ENCODE measurements around the gene TRIM45. TPM values are rescaled to one million over a fixed set of nuclear protein-coding genes. Genes with fewer than 3 reads are reported as not detected.
A peak's percentile ranks its signal among the peaks of the same experiment; 100 is the strongest.

The TRIM45 gene
- total and polyA plus RNA-seq, 2 experiments from 2014 or later = 0.76 to 1.4 TPM

DNA sequence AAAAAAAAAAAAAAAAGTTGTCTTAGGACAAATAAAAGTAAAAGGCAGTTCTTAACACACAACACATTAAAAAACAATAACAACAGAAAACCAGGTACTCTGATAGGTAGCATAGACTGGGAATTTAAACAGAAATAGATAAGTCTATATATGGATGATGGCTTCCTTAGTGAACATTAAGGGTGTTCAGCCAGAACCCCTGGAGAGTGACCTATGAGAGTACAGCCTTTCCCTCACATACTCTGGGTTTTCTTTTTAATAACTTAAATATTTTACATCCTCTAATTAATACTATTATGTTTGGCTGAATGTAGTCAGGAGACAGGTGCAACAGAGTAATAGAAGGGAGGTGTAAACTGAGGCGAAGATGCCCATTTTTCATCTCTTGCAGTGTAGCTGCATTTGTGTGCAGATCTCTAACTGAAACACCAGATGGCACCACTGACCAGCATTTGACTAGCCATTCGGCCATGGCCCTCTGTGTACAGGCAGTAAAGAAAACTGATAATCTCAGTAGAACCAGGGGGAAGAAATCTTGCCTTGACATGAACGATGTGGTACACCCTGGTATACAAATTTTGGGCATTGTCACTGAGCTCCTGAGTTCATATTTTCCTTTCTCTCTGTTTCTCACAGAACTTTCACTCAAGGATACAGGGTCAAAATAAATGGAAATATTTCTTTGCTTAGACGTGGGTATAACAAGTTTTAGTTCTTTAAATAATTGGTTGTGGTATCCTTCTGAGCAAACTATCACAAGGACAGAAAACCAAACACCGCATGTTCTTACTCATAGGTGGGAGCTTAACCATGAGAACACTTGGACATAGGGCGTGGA is 53.8 kb downstream of the TRIM45 start:
- Histone ChIP-seq H3K27me3 (replicated peaks; ENCODE audit: insufficient read depth) (no peaks in the 10 kb centered on the region), H4K20me1 (ENCODE audit: insufficient read depth) (no peaks in the 10 kb centered on the region), H3K4me1 (ENCODE audit: insufficient read depth) (no peaks in the 10 kb centered on the region), H3F3A (ENCODE audit: insufficient read depth) (no peaks in the 10 kb centered on the region), H3K9ac (no peak overlapping the region), H3K9me2 (ENCODE audit: insufficient read depth) (no peaks in the 10 kb centered on the region), H3K79me2 (ENCODE audit: insufficient read depth) (no peaks in the 10 kb centered on the region), H3K27ac (no peak overlapping the region), H3K4me2 (ENCODE audit: unreplicated experiment) (no peak overlapping the region), H2AFZ (no peak overlapping the region), H3K36me3 (ENCODE audit: low read depth) (no peaks in the 10 kb centered on the region), H3K4me3 (no peak overlapping the region), H3K9me3 (ENCODE audit: low read depth) (no peaks in the 10 kb centered on the region)
- WGBS, 2 experiments (ENCODE audit: low coverage in 1 of 2, low lambda C conversion rate in 2 of 2, missing lambda C conversion rate in 2 of 2) = 55 to 56% methylated on average over 6 of the region's 6 CpGs
- no peak for TF ChIP-seq EZH2phosphoT487 (IDR thresholded peaks at IDR 0.05; ENCODE audit: insufficient read depth, low read depth)
- no peak for TF ChIP-seq EZH2 (IDR thresholded peaks at IDR 0.05; ENCODE audit: insufficient read depth, poor library complexity, severe bottlenecking)
- DNase-seq = peak; percentile 80
- in situ Hi-C loops (cut with MboI) = loop anchor here (25.0 kb wide), 1 partner anchor 480 kb away; no protein-coding TSS in a partner anchor

DNA sequence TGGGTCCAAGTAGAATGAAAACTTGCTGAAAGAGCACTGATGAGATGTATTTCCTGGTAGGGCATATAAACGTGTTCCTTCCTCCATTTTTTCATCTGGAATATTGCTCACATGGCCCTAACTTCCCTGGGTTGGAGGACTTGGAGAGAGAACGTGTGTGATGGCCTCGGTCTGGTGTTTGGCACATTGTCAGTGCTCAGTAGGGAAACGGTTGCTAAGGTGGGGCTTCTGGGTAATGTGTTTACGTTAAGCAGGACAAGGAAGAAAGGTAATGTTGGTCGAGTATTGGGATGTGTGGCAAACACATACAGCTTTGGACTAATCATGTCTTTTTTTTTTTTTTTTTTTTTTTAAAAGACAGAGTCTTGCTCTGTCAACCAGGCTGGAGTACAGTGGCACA is 55.2 kb downstream of the TRIM45 start:
- H3K9me2 ChIP-seq (ENCODE audit: insufficient read depth) = no peaks in the 10 kb centered on the region
- no peak overlapping the region for H3K4me3 ChIP-seq
- H4K20me1 ChIP-seq (ENCODE audit: insufficient read depth) = no peaks in the 10 kb centered on the region
- no peaks in the 10 kb centered on the region for H3K36me3 ChIP-seq (ENCODE audit: low read depth)
- H2AFZ ChIP-seq = no peak overlapping the region
- H3K4me2 ChIP-seq (ENCODE audit: unreplicated experiment) = no peak overlapping the region
- no peaks in the 10 kb centered on the region for H3K79me2 ChIP-seq (ENCODE audit: insufficient read depth)
- peaks cover 8% of the 10 kb centered on the region; the same call in 1 of the 2 replicates for H3K4me1 ChIP-seq (ENCODE audit: insufficient read depth)
- in situ Hi-C loops (cut with MboI) = loop anchor here (25.0 kb wide), 1 partner anchor 479 kb away; no protein-coding TSS in a partner anchor
- H3K27me3 ChIP-seq (replicated peaks; ENCODE audit: insufficient read depth) = no peaks in the 10 kb centered on the region
- TF ChIP-seq EZH2phosphoT487 (IDR thresholded peaks at IDR 0.05; ENCODE audit: insufficient read depth, low read depth) (no peak), EZH2 (IDR thresholded peaks at IDR 0.05; ENCODE audit: insufficient read depth, poor library complexity, severe bottlenecking) (no peak)
- 65 to 69% methylated on average over 6 of the region's 6 CpGs for WGBS, 2 experiments (ENCODE audit: low coverage in 1 of 2, low lambda C conversion rate in 2 of 2, missing lambda C conversion rate in 2 of 2)
- no peak overlapping the region for H3K9ac ChIP-seq
- 0 out of 2 replicates have a peak, but pooled peaks cover 9% of the 10 kb centered on the region for H3F3A ChIP-seq (ENCODE audit: insufficient read depth)
- no peak overlapping the region for H3K27ac ChIP-seq
- no peaks in the 10 kb centered on the region for H3K9me3 ChIP-seq (ENCODE audit: low read depth)
- DNase-seq = no peak

DNA sequence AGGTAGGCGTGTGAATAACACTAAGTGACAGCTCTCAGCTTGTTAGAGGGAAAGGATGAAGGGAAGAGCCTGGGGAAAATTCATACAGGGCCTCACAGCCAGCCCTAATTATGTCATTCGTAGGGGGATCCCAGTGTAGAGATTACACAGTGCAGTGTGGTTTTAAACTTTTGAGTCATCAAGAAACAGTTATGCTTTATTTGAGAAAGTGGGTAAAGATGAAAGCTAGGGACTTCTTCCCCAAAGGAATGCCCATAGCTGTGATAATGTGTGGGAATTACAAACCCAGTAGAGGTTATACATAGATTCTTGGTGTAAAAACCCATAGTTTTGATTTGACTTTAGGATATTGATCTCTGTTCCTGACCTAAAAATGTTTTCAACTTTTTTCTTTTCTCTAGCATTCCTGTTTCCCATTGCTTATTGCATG is 59.5 kb downstream of the TRIM45 start:
- no peaks in the 10 kb centered on the region for H3K36me3 ChIP-seq (ENCODE audit: low read depth)
- H3K4me1 ChIP-seq (ENCODE audit: insufficient read depth) = peaks cover 8% of the 10 kb centered on the region; the same call in 1 of the 2 replicates
- peak; percentile 76 for DNase-seq
- H3K79me2 ChIP-seq (ENCODE audit: insufficient read depth) = no peaks in the 10 kb centered on the region
- H2AFZ ChIP-seq = no peak overlapping the region
- no peak overlapping the region for H3K27ac ChIP-seq
- no peaks in the 10 kb centered on the region for H3K9me2 ChIP-seq (ENCODE audit: insufficient read depth)
- H3F3A ChIP-seq (ENCODE audit: insufficient read depth) = 0 out of 2 replicates have a peak, but pooled peaks cover 9% of the 10 kb centered on the region
- WGBS, 2 experiments (ENCODE audit: low coverage in 1 of 2, low lambda C conversion rate in 2 of 2, missing lambda C conversion rate in 2 of 2) = 56 to 58% methylated on average over 2 of the region's 2 CpGs
- TF ChIP-seq EZH2phosphoT487 (IDR thresholded peaks at IDR 0.05; ENCODE audit: insufficient read depth, low read depth) (no peak), EZH2 (IDR thresholded peaks at IDR 0.05; ENCODE audit: insufficient read depth, poor library complexity, severe bottlenecking) (no peak)
- H3K9me3 ChIP-seq (ENCODE audit: low read depth) = no peaks in the 10 kb centered on the region
- peak overlapping the region; percentile 24 for H3K4me2 ChIP-seq (ENCODE audit: unreplicated experiment)
- no peak overlapping the region for H3K4me3 ChIP-seq
- H3K27me3 ChIP-seq (replicated peaks; ENCODE audit: insufficient read depth) = no peaks in the 10 kb centered on the region
- H3K9ac ChIP-seq = no peak overlapping the region
- H4K20me1 ChIP-seq (ENCODE audit: insufficient read depth) = no peaks in the 10 kb centered on the region
- in situ Hi-C loops (cut with MboI) = loop anchor here (25.0 kb wide), 1 partner anchor 475 kb away; no protein-coding TSS in a partner anchor

MicroRNAs within 50 kb of the gene (microRNA counts, 767-probe panel; counts per million panel counts)
- 447 counts per million, percentile 86 among the panel's probes with 10 or more counts for microRNA hsa-miR-942

Small RNAs within 50 kb of the gene (microRNA-seq; reads per million reads assigned to microRNA genes)
- gene MIR942 (ENCODE audit: borderline number of aligned reads) = 19.9 reads per million, percentile 28 among the genes with 10 or more reads in this experiment

Small RNAs within 50 kb of the gene (small RNA-seq; reads per million reads assigned to genes)
- not detected for gene MIR942 (ENCODE audit: low read depth, low replicate concordance)

Other genes starting within 250 kb of the TRIM45 start
- gene PTGFRN, start 211.8 kb downstream of the TRIM45 start, total RNA-seq (2014; rRNA removed; shearing (Covaris generic)) = 25.7 and 27.6 TPM in 2 replicates
- gene PTGFRN, start 211.8 kb downstream of the TRIM45 start, polyA plus RNA-seq (2016; fragmentation: Nextera tagmentation; extraction: Ambion mirVana) = 14.7 and 15.2 TPM in 2 replicates
- not detected in 2 replicates for gene CD101, start 120.0 kb downstream of the TRIM45 start, total RNA-seq (2014; rRNA removed; shearing (Covaris generic))
- not detected in 2 replicates for gene CD101, start 120.0 kb downstream of the TRIM45 start, polyA plus RNA-seq (2016; fragmentation: Nextera tagmentation; extraction: Ambion mirVana)
- gene TTF2, start 61.4 kb downstream of the TRIM45 start, total RNA-seq (2014; rRNA removed; shearing (Covaris generic)) = 3.0 and 6.5 TPM in 2 replicates
- gene TTF2, start 61.4 kb downstream of the TRIM45 start, polyA plus RNA-seq (2016; fragmentation: Nextera tagmentation; extraction: Ambion mirVana) = 9.8 and 11.6 TPM in 2 replicates
- gene VTCN1, start 89.2 kb upstream of the TRIM45 start, total RNA-seq (2014; rRNA removed; shearing (Covaris generic)) = not detected in 2 replicates
- gene VTCN1, start 89.2 kb upstream of the TRIM45 start, polyA plus RNA-seq (2016; fragmentation: Nextera tagmentation; extraction: Ambion mirVana) = not detected in 2 replicates
- 44.9 and 48.1 TPM in 2 replicates for gene MAN1A2, start 245.7 kb upstream of the TRIM45 start, total RNA-seq (2014; rRNA removed; shearing (Covaris generic))
- 21.1 and 22.8 TPM in 2 replicates for gene MAN1A2, start 245.7 kb upstream of the TRIM45 start, polyA plus RNA-seq (2016; fragmentation: Nextera tagmentation; extraction: Ambion mirVana)

All from GM23248 (cell line).